HepG2 (cell line): ENCODE measurements around the gene GPR12. TPM values are rescaled to one million over a fixed set of nuclear protein-coding genes. Genes with fewer than 3 reads are reported as not detected.

Experiments used
- ATAC-seq: fragments of 200-7000 bp; cut with Tn5 transposase; 3 replicates; pipeline ENCODE4 v1.9.1; 2020; ENCODE audit warnings: mild to moderate bottlenecking, moderate library complexity
- BruUV-seq: library from RNA; stranded (reverse); fragments of 400-500 nt; replicated peaks from 2 replicates; lab custom pipeline; 2021; lab: Mats Ljungman, UMichigan
- CTCF ChIA-PET: fragments of 300-600 bp; formaldehyde crosslinking; extraction: SDS; loops from one replicate; lab custom pipeline; 2021; ENCODE audit warnings: low total read pairs, inconsistent platforms, low intra/inter-chr PET ratio; lab: Yijun Ruan, JAX
- POLR2A ChIA-PET: fragments of 350-600 bp; sonication (Branson Sonifier 250); formaldehyde crosslinking; loops from one replicate; lab custom pipeline; 2020; ENCODE audit warnings: antibody characterized with exemption, inconsistent platforms; lab: Yijun Ruan, JAX
- DNase-seq: peaks from one replicate; pipeline ENCODE4 v3.0.0-alpha.2; 2015; ENCODE audit warnings: low spot score
- FAIRE-seq: peaks from 3 replicates; lab custom pipeline; 2011; peaks lifted over from hg19 to GRCh38; lab: Jason Lieb, UNC
- H2AFZ ChIP-seq: one replicate; pipeline ENCODE4 v1.6.1; 2011; ENCODE audit warnings: low read length, inconsistent platforms
- H3K27ac ChIP-seq: fragments of 300-600 bp; 3 replicates; pipeline ENCODE4 v1.8.0; 2011; ENCODE audit warnings: mixed run types, mild to moderate bottlenecking, mixed read lengths, low read length, inconsistent platforms; ENCODE audit not compliant: insufficient read depth; ENCODE audit errors: extremely low read length
- H3K27me3 ChIP-seq, 2 experiments: fragments of 200-600 bp in 1 of 2; 2 replicates in 1 of 2; 3 replicates in 1 of 2; pipeline versions ENCODE4 v1.6.0 to v1.8.0; 2011; ENCODE audit warnings: low read length in 2 of 2, mild to moderate bottlenecking in 2 of 2, moderate library complexity in 2 of 2, inconsistent platforms in 1 of 2; ENCODE audit not compliant: insufficient read depth in 2 of 2, control insufficient read depth in 1 of 2
- H3K36me3 ChIP-seq, 2 experiments: fragments of 200-600 bp in 1 of 2; replicated peaks in 1 of 2; 2 replicates in 1 of 2; 3 replicates in 1 of 2; pipeline versions ENCODE4 v1.5.1 to v1.8.0; 2011; ENCODE audit warnings: low read length in 2 of 2, inconsistent platforms in 1 of 2; ENCODE audit not compliant: insufficient read depth in 2 of 2, control insufficient read depth in 1 of 2
- H3K4me1 ChIP-seq: 2 replicates; pipeline ENCODE4 v1.5.1; 2012; ENCODE audit warnings: low read length, inconsistent platforms; ENCODE audit not compliant: insufficient read depth
- H3K4me2 ChIP-seq: 2 replicates; pipeline ENCODE4 v1.6.0; 2011; ENCODE audit warnings: low read depth, low read length, inconsistent platforms
- H3K4me3 ChIP-seq, 3 experiments: fragments of 200-600 bp in 1 of 3; sonication (generic), shearing (Covaris generic) in 1 of 3; replicated peaks in 1 of 3; 2 replicates each; pipeline ENCODE4 v1.5.1; 2011 to 2016; ENCODE audit warnings: low read length in 3 of 3, inconsistent platforms in 2 of 3, low read depth in 2 of 3, mild to moderate bottlenecking in 2 of 3, control low read depth in 1 of 3, mixed read lengths in 1 of 3; ENCODE audit not compliant: insufficient read depth in 1 of 3
- H3K79me2 ChIP-seq: one replicate; pipeline ENCODE4 v1.6.1; 2011; ENCODE audit warnings: low read length, inconsistent platforms; ENCODE audit not compliant: insufficient read depth
- H3K9ac ChIP-seq: 2 replicates; pipeline ENCODE4 v1.6.0; 2011; ENCODE audit warnings: mild to moderate bottlenecking, low read depth, low read length, inconsistent platforms; ENCODE audit not compliant: insufficient read depth
- H3K9me3 ChIP-seq: 2 replicates; pipeline ENCODE4 v1.5.1; 2012; ENCODE audit warnings: mild to moderate bottlenecking, low read length
- H4K20me1 ChIP-seq: 2 replicates; pipeline ENCODE4 v1.6.0; 2011; ENCODE audit warnings: inconsistent platforms, mild to moderate bottlenecking, low read length, moderate library complexity; ENCODE audit not compliant: insufficient read depth
- FOXC1 ChIP-seq: sonication (generic); formaldehyde crosslinking; IDR thresholded peaks from 2 replicates; pipeline ENCODE4 v1.8.0; 2022; ENCODE audit warnings: mild to moderate bottlenecking, missing genetic modification reagents, borderline replicate concordance
- HMGXB3 ChIP-seq: sonication (generic); formaldehyde crosslinking; IDR thresholded peaks from 2 replicates; pipeline ENCODE4 v1.4.0; 2020; ENCODE audit warnings: missing genetic modification reagents, borderline replicate concordance
- KLF12 ChIP-seq: sonication (generic); formaldehyde crosslinking; IDR thresholded peaks from 2 replicates; pipeline ENCODE4 v1.4.0; 2020; ENCODE audit warnings: missing genetic modification reagents, borderline replicate concordance
- NBN ChIP-seq: fragments of 450-650 bp; conservative IDR thresholded peaks from 2 replicates; pipeline ENCODE4 v1.6.1; 2017
- TIGD3 ChIP-seq: sonication (generic); formaldehyde crosslinking; IDR thresholded peaks from 2 replicates; pipeline ENCODE4 v1.5.1; 2020; ENCODE audit warnings: mild to moderate bottlenecking, missing genetic modification reagents, borderline replicate concordance
- TRIM24 ChIP-seq: sonication (generic); formaldehyde crosslinking; IDR thresholded peaks from 2 replicates; pipeline ENCODE4 v1.8.0; 2022; ENCODE audit warnings: mild to moderate bottlenecking, missing genetic modification reagents
- ZMYM3 ChIP-seq: sonication (generic); formaldehyde crosslinking; IDR thresholded peaks from 2 replicates; pipeline ENCODE4 v1.5.1; 2020; ENCODE audit warnings: mild to moderate bottlenecking, missing genetic modification reagents
- ZNF451 ChIP-seq: sonication (generic); formaldehyde crosslinking; IDR thresholded peaks from 2 replicates; pipeline ENCODE4 v1.5.0; 2020; ENCODE audit warnings: mild to moderate bottlenecking, missing genetic modification reagents
- WGBS: methylation state at CpG from one replicate; pipeline ENCODE4 v1.1.6; 2017; ENCODE audit warnings: low lambda C conversion rate; 5-methylcytosine and 5-hydroxymethylcytosine counted together
- in situ Hi-C: cut with HindIII; loops from 2 replicates; pipeline ENCODE4 v1.10.0; 2017; ENCODE audit warnings: low pct_unique_long_range_greater_than_20kb; ENCODE audit not compliant: extremely low pct_ligation_motif_present
- intact Hi-C: fragments of 100-400 bp; cut with micrococcal nuclease; formaldehyde crosslinking; loops from one replicate; pipeline ENCODE4 v1.10.0; 2022; ENCODE audit not compliant: unreplicated experiment
- polyA plus RNA-seq, 8 experiments: library from polyadenylated mRNA; depleted of rRNA in 3 of 8; stranded (reverse) in 7 of 8; unstranded in 1 of 8; fragments of >200 nt; fragmentation: Illumina TruSeq in 4 of 8; extraction: Trizol in 4 of 8; gene quantifications; 2 replicates each; pipeline versions ENCODE4 v1.2.1 to v1.2.3, GENCODE V29; 2011 to 2016; ENCODE audit warnings: low read depth in 4 of 8, missing spikeins in 1 of 8, mixed read lengths in 1 of 8; ENCODE audit not compliant: insufficient read depth in 1 of 8
- total RNA-seq, 5 experiments: library from RNA; depleted of rRNA; stranded (reverse); fragments of >200 nt; fragmentation: Illumina TruSeq; extraction: Trizol; gene quantifications; 2 replicates each; pipeline ENCODE4 v1.2.3, GENCODE V29; 2016; ENCODE audit warnings: low read depth in 1 of 5
- TF ChIP-seq, protein P1 (sequence below): sonication (generic); formaldehyde crosslinking; IDR thresholded peaks from 2 replicates; pipeline ENCODE4 v1.9.0; 2021; ENCODE audit warnings: missing genetic modification reagents, mild to moderate bottlenecking, borderline replicate concordance
- TF ChIP-seq, protein P2 (sequence below): sonication (generic); formaldehyde crosslinking; conservative IDR thresholded peaks from 2 replicates; pipeline ENCODE4 v1.8.0; 2022; ENCODE audit warnings: missing genetic modification reagents

The GPR12 gene
- total and polyA plus RNA-seq, 2 of the 13 experiments (the other 11 are each of a cell fraction or from before 2014, with no cell fraction given): not detected

DNA sequence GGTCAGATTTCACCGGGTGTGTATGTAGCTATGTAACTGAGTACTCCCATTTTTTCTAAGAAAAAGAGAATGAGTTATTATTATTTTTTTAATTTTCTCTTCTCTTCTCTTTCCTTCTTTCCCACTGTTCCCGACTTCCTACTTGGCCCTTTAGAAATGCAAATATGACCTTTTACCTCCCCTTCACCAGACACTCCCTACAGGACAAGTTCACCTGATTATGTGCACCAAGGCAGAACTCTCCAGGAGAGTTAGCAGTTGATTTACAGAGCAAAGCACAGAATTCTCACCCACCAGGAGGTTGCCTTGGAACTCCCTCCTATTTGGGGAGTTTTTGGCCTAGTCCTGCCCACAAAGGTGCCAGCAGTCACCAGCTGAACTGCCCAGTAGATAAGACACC lies 49.5 kb upstream of the GPR12 start:
- no TSS peak for BruUV-seq
- DNase-seq: no peak
- WGBS: 0% methylated on average over 2 of the region's 2 CpGs
- Histone ChIP-seq H3K27ac (no peak overlapping the region), H3K4me1 (no peaks in the 10 kb centered on the region), H3K27me3 (peaks cover 1 to 7% of the 10 kb centered on the region in 2 experiments; a peak in 3 of 5 replicates), H3K79me2 (no peaks in the 10 kb centered on the region), H3K36me3 (no peaks in the 10 kb centered on the region), H2AFZ (no peak overlapping the region), H3K9me3 (no peaks in the 10 kb centered on the region), H3K4me2 (no peak overlapping the region), H3K4me3 (no peak overlapping the region), H4K20me1 (no peaks in the 10 kb centered on the region), H3K9ac (no peak overlapping the region)
- POLR2A ChIA-PET: no interaction called here
- TF ChIP-seq HMGXB3 (CRISPR knock-in tag) (no peak), ZMYM3 (no peak)
- in situ Hi-C loops (no loop called here), intact Hi-C loops (no loop called here)
- no peak for ATAC-seq
- FAIRE-seq: no peak
- CTCF ChIA-PET: no interaction called here

DNA sequence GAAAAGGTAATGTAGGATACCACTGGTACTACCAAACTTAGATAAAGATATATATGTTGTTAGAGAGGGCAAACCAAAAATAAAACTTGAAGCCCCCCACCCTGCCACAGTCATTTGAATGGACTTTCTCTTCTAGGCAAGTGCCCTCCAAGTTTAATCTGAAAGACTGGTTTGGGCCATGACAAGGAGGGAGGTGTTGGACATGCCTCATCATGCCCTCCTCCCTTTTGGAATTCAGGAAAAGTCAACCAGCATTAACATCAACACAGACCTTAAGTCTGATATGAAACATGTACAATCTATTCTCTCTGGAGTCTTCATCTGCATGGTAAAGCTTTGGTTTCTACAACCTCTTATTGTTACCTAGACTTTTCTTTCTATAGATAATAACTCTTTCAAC lies 46.3 kb upstream of the GPR12 start:
- no peak overlapping the region for H3K4me3 ChIP-seq
- no peaks in the 10 kb centered on the region for H3K9me3 ChIP-seq
- ATAC-seq (no peak), DNase-seq (no peak), FAIRE-seq (no peak)
- in situ Hi-C loops (no loop called here), intact Hi-C loops (no loop called here)
- H3K27me3 ChIP-seq: peaks cover 1 to 3% of the 10 kb centered on the region in 2 experiments; a peak in 3 of 5 replicates
- TF ChIP-seq NBN (no peak), TRIM24 (CRISPR knock-in tag) (no peak), KLF12 (CRISPR knock-in tag) (no peak), TIGD3 (CRISPR knock-in tag) (no peak), FOXC1 (CRISPR knock-in tag) (no peak), ZNF451 (CRISPR knock-in tag) (no peak)
- TF ChIP-seq, protein P1, sequence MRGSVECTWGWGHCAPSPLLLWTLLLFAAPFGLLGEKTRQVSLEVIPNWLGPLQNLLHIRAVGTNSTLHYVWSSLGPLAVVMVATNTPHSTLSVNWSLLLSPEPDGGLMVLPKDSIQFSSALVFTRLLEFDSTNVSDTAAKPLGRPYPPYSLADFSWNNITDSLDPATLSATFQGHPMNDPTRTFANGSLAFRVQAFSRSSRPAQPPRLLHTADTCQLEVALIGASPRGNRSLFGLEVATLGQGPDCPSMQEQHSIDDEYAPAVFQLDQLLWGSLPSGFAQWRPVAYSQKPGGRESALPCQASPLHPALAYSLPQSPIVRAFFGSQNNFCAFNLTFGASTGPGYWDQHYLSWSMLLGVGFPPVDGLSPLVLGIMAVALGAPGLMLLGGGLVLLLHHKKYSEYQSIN: no peak
- TF ChIP-seq, protein P2, sequence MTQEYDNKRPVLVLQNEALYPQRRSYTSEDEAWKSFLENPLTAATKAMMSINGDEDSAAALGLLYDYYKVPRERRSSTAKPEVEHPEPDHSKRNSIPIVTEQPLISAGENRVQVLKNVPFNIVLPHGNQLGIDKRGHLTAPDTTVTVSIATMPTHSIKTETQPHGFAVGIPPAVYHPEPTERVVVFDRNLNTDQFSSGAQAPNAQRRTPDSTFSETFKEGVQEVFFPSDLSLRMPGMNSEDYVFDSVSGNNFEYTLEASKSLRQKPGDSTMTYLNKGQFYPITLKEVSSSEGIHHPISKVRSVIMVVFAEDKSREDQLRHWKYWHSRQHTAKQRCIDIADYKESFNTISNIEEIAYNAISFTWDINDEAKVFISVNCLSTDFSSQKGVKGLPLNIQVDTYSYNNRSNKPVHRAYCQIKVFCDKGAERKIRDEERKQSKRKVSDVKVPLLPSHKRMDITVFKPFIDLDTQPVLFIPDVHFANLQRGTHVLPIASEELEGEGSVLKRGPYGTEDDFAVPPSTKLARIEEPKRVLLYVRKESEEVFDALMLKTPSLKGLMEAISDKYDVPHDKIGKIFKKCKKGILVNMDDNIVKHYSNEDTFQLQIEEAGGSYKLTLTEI (CRISPR knock-in tag): no peak
- H2AFZ ChIP-seq: no peak overlapping the region
- BruUV-seq: no TSS peak
- ChIA-PET CTCF (no interaction called here), POLR2A (no interaction called here)
- no peak overlapping the region for H3K4me2 ChIP-seq
- no peaks in the 10 kb centered on the region for H3K4me1 ChIP-seq
- H3K27ac ChIP-seq: no peak overlapping the region
- no peaks in the 10 kb centered on the region for H4K20me1 ChIP-seq
- no peaks in the 10 kb centered on the region for H3K79me2 ChIP-seq
- no peaks in the 10 kb centered on the region for H3K36me3 ChIP-seq
- H3K9ac ChIP-seq: no peak overlapping the region
